SIG-M5 (cell line): ENCODE results near the gene PCDHGA12.

Source experiments
- DNase-seq: peaks from one replicate; lab custom pipeline; 2025; lab: John Stamatoyannopoulos, UW

The PCDHGA12 gene

GRCh38 chr5:141439411-141440141 is 9.3 kb downstream of the PCDHGA12 start:
- no peak for DNase-seq

GRCh38 chr5:141440341-141440740 is 10.0 kb downstream of the PCDHGA12 start:
- DNase-seq: no peak

- DNase-seq: no peak
Measured at GRCh38 chr5:141441571-141442170, 11.4 kb downstream of the PCDHGA12 start.

GRCh38 chr5:141465351-141465750 is 35.0 kb downstream of the PCDHGA12 start:
- DNase-seq: no peak

- no peak for DNase-seq
Measured at GRCh38 chr5:141475625-141476131, 45.4 kb downstream of the PCDHGA12 start, which contains the start of gene PCDHGC3. Gene PCDHGC3 (plus strand): TSS chr5:141475966. CDS start chr5:141476117, 151 bp downstream.

GRCh38 chr5:141476132-141476911 is 46.0 kb downstream of the PCDHGA12 start:
- no peak for DNase-seq

- DNase-seq: no peak
Measured at GRCh38 chr5:141477044-141477575, 46.8 kb downstream of the PCDHGA12 start.

- no peak for DNase-seq
Measured at GRCh38 chr5:141477815-141478214, 47.5 kb downstream of the PCDHGA12 start.

- no peak for DNase-seq
Measured at GRCh38 chr5:141478321-141478945, 48.1 kb downstream of the PCDHGA12 start.

- DNase-seq: no peak
Measured at GRCh38 chr5:141479776-141480175, 49.5 kb downstream of the PCDHGA12 start.
